GM12878 (cell line): ENCODE results near the gene PKMYT1. TPM values are rescaled to one million over a fixed set of nuclear protein-coding genes. Genes with fewer than 3 reads are reported as not detected.

ENCODE experiments used
- CHD2 ChIP-seq: IDR thresholded peaks from 2 replicates; pipeline ENCODE4 v1.6.1; 2011; ENCODE audit warnings: low read depth, low read length, improper control_type of control experiment, borderline replicate concordance
- EED ChIP-seq: sonication (generic); IDR thresholded peaks from 2 replicates; pipeline ENCODE4 v1.6.1; 2016; ENCODE audit warnings: antibody characterized with exemption, low read depth
- EZH2 ChIP-seq: IDR thresholded peaks from 2 replicates; pipeline ENCODE4 v1.6.1; 2012; ENCODE audit warnings: low read depth, mild to moderate bottlenecking, control low read depth, inconsistent platforms, low read length, borderline replicate concordance; ENCODE audit not compliant: control insufficient read depth
- FOXM1 ChIP-seq: IDR thresholded peaks from 2 replicates; pipeline ENCODE4 v1.6.1; 2012; ENCODE audit warnings: low read depth, mild to moderate bottlenecking, inconsistent platforms, low read length, moderate library complexity
- HDAC6 ChIP-seq: fragments of 200-600 bp; sonication (generic); IDR thresholded peaks from one replicate; pipeline ENCODE4 v1.8.0; 2017; ENCODE audit warnings: antibody characterized with exemption; ENCODE audit not compliant: unreplicated experiment
- KDM1A ChIP-seq: fragments of 200-600 bp; sonication (generic); IDR thresholded peaks from 2 replicates; pipeline ENCODE4 v1.6.1; 2016; ENCODE audit warnings: borderline replicate concordance
- MEF2B ChIP-seq: fragments of 450-650 bp; IDR thresholded peaks from 2 replicates; pipeline ENCODE4 v1.6.1; 2018; ENCODE audit warnings: mild to moderate bottlenecking, moderate library complexity; ENCODE audit not compliant: partially characterized antibody, poor library complexity, severe bottlenecking
- MYC ChIP-seq: IDR thresholded peaks from 2 replicates; pipeline ENCODE4 v1.6.1; 2011; ENCODE audit warnings: mild to moderate bottlenecking, low read length, moderate library complexity, inconsistent platforms; ENCODE audit not compliant: insufficient read depth, insufficient replicate concordance, insufficient read length, severe bottlenecking
- NKRF ChIP-seq: fragments of 450-650 bp; conservative IDR thresholded peaks from 2 replicates; pipeline ENCODE4 v1.6.1; 2017; ENCODE audit warnings: mild to moderate bottlenecking, moderate library complexity
- NR2F1 ChIP-seq: fragments of 450-650 bp; conservative IDR thresholded peaks from 2 replicates; pipeline ENCODE4 v1.6.1; 2017; ENCODE audit warnings: mild to moderate bottlenecking
- RB1 ChIP-seq: fragments of 450-650 bp; formaldehyde crosslinking; IDR thresholded peaks from 2 replicates; pipeline ENCODE4 v1.6.1; 2017; ENCODE audit warnings: mild to moderate bottlenecking, borderline replicate concordance
- RELB ChIP-seq: fragments of 450-650 bp; IDR thresholded peaks from 2 replicates; pipeline ENCODE4 v1.6.1; 2017; ENCODE audit warnings: low read depth, mild to moderate bottlenecking, moderate library complexity
- SUPT20H ChIP-seq: IDR thresholded peaks from 2 replicates; pipeline ENCODE4 v1.6.1; 2011; ENCODE audit warnings: low read depth, mild to moderate bottlenecking, low read length, moderate library complexity, borderline replicate concordance; ENCODE audit not compliant: control insufficient read depth
- TARDBP ChIP-seq: IDR thresholded peaks from 2 replicates; pipeline ENCODE4 v1.6.1; 2016; ENCODE audit warnings: borderline replicate concordance
- TCF12 ChIP-seq: IDR thresholded peaks from 2 replicates; pipeline ENCODE4 v1.6.1; 2011; ENCODE audit warnings: low read depth, mild to moderate bottlenecking, low read length
- ZNF384 ChIP-seq: IDR thresholded peaks from 2 replicates; pipeline ENCODE4 v1.6.1; 2012; ENCODE audit warnings: low read depth, mild to moderate bottlenecking, low read length, improper control_type of control experiment, borderline replicate concordance
- ZNF592 ChIP-seq: fragments of 450-650 bp; IDR thresholded peaks from 2 replicates; pipeline ENCODE4 v1.6.1; 2017; ENCODE audit warnings: mild to moderate bottlenecking, moderate library complexity
- polyA plus RNA-seq, 11 experiments: library from polyadenylated mRNA; depleted of rRNA in 4 of 11; unstranded in 6 of 11; stranded (reverse) in 5 of 11; fragments of >200 nt; fragmentation: Nextera tagmentation in 4 of 11; fragmentation: Illumina TruSeq in 1 of 11; extraction: Ambion mirVana in 4 of 11; extraction: Trizol in 1 of 11; gene quantifications; 1 replicate in 1 of 11; 2 replicates in 10 of 11; pipeline versions ENCODE4 v1.2.1 to v1.2.3, GENCODE V29; 2011 to 2016; ENCODE audit warnings: inconsistent platforms in 2 of 11, missing spikeins in 2 of 11, low read depth in 1 of 11
- total RNA-seq, 4 experiments: library from RNA; depleted of rRNA in 3 of 4; stranded (reverse); fragments of >200 nt in 3 of 4; fragmentation: Illumina TruSeq in 1 of 4; extraction: Trizol in 1 of 4; gene quantifications; 2 replicates each; pipeline versions ENCODE4 v1.2.1 to v1.2.3, GENCODE V29; 2013 to 2021
- TF ChIP-seq, protein P1 (sequence below): fragments of 450-650 bp; IDR thresholded peaks from 2 replicates; pipeline ENCODE4 v1.6.1; 2016; ENCODE audit warnings: mild to moderate bottlenecking
- TF ChIP-seq, protein P2 (sequence below): fragments of 450-650 bp; IDR thresholded peaks from 2 replicates; pipeline ENCODE4 v1.6.1; 2014; ENCODE audit warnings: mild to moderate bottlenecking

PKMYT1 gene
- total and polyA plus RNA-seq, 10 of the 15 experiments (the other 5 are each of a cell fraction or from before 2014, with no cell fraction given) = 4.6 to 101 (median 29.9) TPM

- TF ChIP-seq EZH2 (no peak), NR2F1 (no peak), EED (peak; percentile 73), FOXM1 (no peak), KDM1A (no peak), SUPT20H (no peak), NKRF (0 out of 2 replicates have a peak, but pooled peaks have one; percentile 30), MYC (no peak), RELB (no peak), TCF12 (no peak), MEF2B (no peak), ZNF592 (no peak), TARDBP (no peak), HDAC6 (no peak), RB1 (0 out of 2 replicates have a peak, but pooled peaks have one; percentile 70), ZNF384 (no peak), CHD2 (peak; percentile 38; the same call in 1 of the 2 replicates)
- TF ChIP-seq, protein P1, sequence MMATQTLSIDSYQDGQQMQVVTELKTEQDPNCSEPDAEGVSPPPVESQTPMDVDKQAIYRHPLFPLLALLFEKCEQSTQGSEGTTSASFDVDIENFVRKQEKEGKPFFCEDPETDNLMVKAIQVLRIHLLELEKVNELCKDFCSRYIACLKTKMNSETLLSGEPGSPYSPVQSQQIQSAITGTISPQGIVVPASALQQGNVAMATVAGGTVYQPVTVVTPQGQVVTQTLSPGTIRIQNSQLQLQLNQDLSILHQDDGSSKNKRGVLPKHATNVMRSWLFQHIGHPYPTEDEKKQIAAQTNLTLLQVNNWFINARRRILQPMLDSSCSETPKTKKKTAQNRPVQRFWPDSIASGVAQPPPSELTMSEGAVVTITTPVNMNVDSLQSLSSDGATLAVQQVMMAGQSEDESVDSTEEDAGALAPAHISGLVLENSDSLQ = no peak
- TF ChIP-seq, protein P2, sequence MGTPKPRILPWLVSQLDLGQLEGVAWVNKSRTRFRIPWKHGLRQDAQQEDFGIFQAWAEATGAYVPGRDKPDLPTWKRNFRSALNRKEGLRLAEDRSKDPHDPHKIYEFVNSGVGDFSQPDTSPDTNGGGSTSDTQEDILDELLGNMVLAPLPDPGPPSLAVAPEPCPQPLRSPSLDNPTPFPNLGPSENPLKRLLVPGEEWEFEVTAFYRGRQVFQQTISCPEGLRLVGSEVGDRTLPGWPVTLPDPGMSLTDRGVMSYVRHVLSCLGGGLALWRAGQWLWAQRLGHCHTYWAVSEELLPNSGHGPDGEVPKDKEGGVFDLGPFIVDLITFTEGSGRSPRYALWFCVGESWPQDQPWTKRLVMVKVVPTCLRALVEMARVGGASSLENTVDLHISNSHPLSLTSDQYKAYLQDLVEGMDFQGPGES = peak; percentile 37; the same call in 1 of the 2 replicates
Observed at GRCh38 chr16:2983706-2984136, 3.5 kb upstream of the PKMYT1 start (continued).
